ENCODE data around the gene CSTPP1. TPM values are rescaled to one million over a fixed set of nuclear protein-coding genes. Genes with fewer than 3 reads are reported as not detected.

Gene CSTPP1
- total RNA-seq, 1 donor from 2014 or later, result 32.7 TPM

DNA sequence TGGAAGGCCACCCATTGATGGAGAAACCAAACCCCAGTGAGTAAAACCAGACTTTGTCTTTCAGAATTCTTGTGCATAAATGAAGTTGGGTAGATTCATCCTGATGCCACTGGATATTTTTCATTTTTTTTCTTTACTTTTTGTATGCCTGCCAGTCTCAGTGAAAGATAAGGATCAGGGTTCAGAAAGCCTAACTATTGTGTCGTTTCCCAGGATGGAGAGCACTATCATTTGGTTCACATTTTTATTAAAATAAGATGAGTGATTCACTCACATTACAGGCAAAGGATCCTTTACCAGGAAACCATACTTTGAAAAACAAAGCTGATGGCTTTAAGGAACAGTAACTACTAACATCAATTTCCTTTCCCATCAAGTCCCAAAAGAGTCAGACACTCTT is 188.1 kb downstream of the CSTPP1 start:
- no peak overlapping the region for H3K27ac Mint-ChIP-seq

GRCh38 chr11:47125083-47125482 is 188.5 kb downstream of the CSTPP1 start:
- Mint-ChIP-seq H3K4me1 (no peaks in the 10 kb centered on the region), H3K27ac (no peak overlapping the region), H3K27me3 (ENCODE audit: insufficient read depth, low read depth) (peaks cover 6% of the 10 kb centered on the region), H3K36me3 (peaks cover 3% of the 10 kb centered on the region), H3K9me3 (no peaks in the 10 kb centered on the region), H3K4me3 (no peak overlapping the region)
- no peak overlapping the region for H3K9ac ChIP-seq
- no peak for TF ChIP-seq EZH2 (IDR thresholded peaks at IDR 0.05)
- no peak for TF ChIP-seq EZH2phosphoT487 (IDR thresholded peaks at IDR 0.05)
- no peak for TF ChIP-seq CTCF (IDR thresholded peaks at IDR 0.05)
- H3K4me1 ChIP-seq, result peaks cover 2% of the 10 kb centered on the region
- no peak overlapping the region for H3K4me2 ChIP-seq
- no peak for DNase-seq (ENCODE audit: low spot score)
- no peak overlapping the region for H3K4me3 ChIP-seq
- H3K36me3 ChIP-seq, result no peaks in the 10 kb centered on the region
- H3K27me3 ChIP-seq, result no peaks in the 10 kb centered on the region
- no peak overlapping the region for H3K27ac ChIP-seq
- H2AFZ ChIP-seq (replicated peaks), result no peak overlapping the region
- no peaks in the 10 kb centered on the region for H3K79me2 ChIP-seq (ENCODE audit: low read depth)
- H3K9me3 ChIP-seq (ENCODE audit: low read depth), result no peaks in the 10 kb centered on the region
- peaks cover 4% of the 10 kb centered on the region for H3F3A ChIP-seq (ENCODE audit: low read depth)
- no peaks in the 10 kb centered on the region for H4K20me1 ChIP-seq (ENCODE audit: low read depth)

More for the DNA sequence above, 188.1 kb downstream of the CSTPP1 start:
- no peaks in the 10 kb centered on the region for H3K9me3 Mint-ChIP-seq
- no peak overlapping the region for H3K4me3 Mint-ChIP-seq
- no peak overlapping the region for H2AFZ ChIP-seq (replicated peaks)
- H3K27me3 ChIP-seq, result no peaks in the 10 kb centered on the region
- H3K36me3 ChIP-seq, result no peaks in the 10 kb centered on the region
- peaks cover 2% of the 10 kb centered on the region for H3K36me3 Mint-ChIP-seq
- H4K20me1 ChIP-seq (ENCODE audit: low read depth), result no peaks in the 10 kb centered on the region
- no peak overlapping the region for H3K27ac ChIP-seq
- H3K79me2 ChIP-seq (ENCODE audit: low read depth), result no peaks in the 10 kb centered on the region
- no peak overlapping the region for H3K4me2 ChIP-seq
- no peak for DNase-seq (ENCODE audit: low spot score)
- H3K4me1 ChIP-seq, result no peaks in the 10 kb centered on the region
- H3K4me1 Mint-ChIP-seq, result no peaks in the 10 kb centered on the region
- H3F3A ChIP-seq (ENCODE audit: low read depth), result no peaks in the 10 kb centered on the region
- peaks cover 8% of the 10 kb centered on the region for H3K27me3 Mint-ChIP-seq (ENCODE audit: insufficient read depth, low read depth)
- TF ChIP-seq CTCF (IDR thresholded peaks at IDR 0.05), result no peak
- no peak for TF ChIP-seq EZH2 (IDR thresholded peaks at IDR 0.05)
- no peak for TF ChIP-seq EZH2phosphoT487 (IDR thresholded peaks at IDR 0.05)
- no peaks in the 10 kb centered on the region for H3K9me3 ChIP-seq (ENCODE audit: low read depth)
- H3K9ac ChIP-seq, result no peak overlapping the region
- no peak overlapping the region for H3K4me3 ChIP-seq

- H3K36me3 ChIP-seq, result no peaks in the 10 kb centered on the region
- DNase-seq (ENCODE audit: low spot score), result no peak
- H3K9ac ChIP-seq, result no peak overlapping the region
- Mint-ChIP-seq H3K4me3 (no peak overlapping the region), H3K36me3 (peaks cover 3% of the 10 kb centered on the region), H3K27ac (no peak overlapping the region), H3K27me3 (ENCODE audit: insufficient read depth, low read depth) (peaks cover 6% of the 10 kb centered on the region), H3K4me1 (peaks cover 11% of the 10 kb centered on the region), H3K9me3 (no peaks in the 10 kb centered on the region)
- H3K27me3 ChIP-seq, result no peaks in the 10 kb centered on the region
- no peaks in the 10 kb centered on the region for H3K79me2 ChIP-seq (ENCODE audit: low read depth)
- H3K27ac ChIP-seq, result no peak overlapping the region
- TF ChIP-seq EZH2 (IDR thresholded peaks at IDR 0.05), result no peak
- no peak for TF ChIP-seq CTCF (IDR thresholded peaks at IDR 0.05)
- no peak for TF ChIP-seq EZH2phosphoT487 (IDR thresholded peaks at IDR 0.05)
- H3K4me1 ChIP-seq, result peaks cover 13% of the 10 kb centered on the region
- H3F3A ChIP-seq (ENCODE audit: low read depth), result peaks cover 7% of the 10 kb centered on the region
- H3K4me2 ChIP-seq, result no peak overlapping the region
- H4K20me1 ChIP-seq (ENCODE audit: low read depth), result no peaks in the 10 kb centered on the region
- no peak overlapping the region for H3K4me3 ChIP-seq
- H3K9me3 ChIP-seq (ENCODE audit: low read depth), result no peaks in the 10 kb centered on the region
- H2AFZ ChIP-seq (replicated peaks), result no peak overlapping the region
Observed at GRCh38 chr11:47127213-47127612, 190.7 kb downstream of the CSTPP1 start.
